Stimulated activated naive CD8-positive, alpha-beta T cell treated with anti-CD3 and anti-CD28 coated beads, Interleukin-15, amount 100 ng/mL, for 72 hours (primary cell): ENCODE measurements around the gene NME8.

Experiments used
- ATAC-seq: fragments of 150-1000 bp; cut with Tn5 transposase; 2 replicates; pipeline ENCODE4 v1.10.0; 2021; ENCODE audit warnings: mild to moderate bottlenecking, moderate library complexity
- DNase-seq, 2 donors: peaks; one replicate each; pipeline ENCODE4 v3.0.0; 2021 to 2022
- H3K27ac Mint-ChIP-seq, 2 donors: one replicate each; pipeline ENCODE4 v1.8.0; 2022; ENCODE audit warnings: mild to moderate bottlenecking in 2 of 2, mixed read lengths in 2 of 2, moderate library complexity in 2 of 2
- H3K27me3 Mint-ChIP-seq: one replicate; pipeline ENCODE4 v1.8.0; 2022; ENCODE audit warnings: mixed read lengths
- H3K4me1 Mint-ChIP-seq: one replicate; pipeline ENCODE4 v1.8.0; 2022; ENCODE audit warnings: mild to moderate bottlenecking, mixed read lengths
- H3K4me3 Mint-ChIP-seq, 2 donors: one replicate each; pipeline ENCODE4 v1.8.0; 2022; ENCODE audit warnings: mild to moderate bottlenecking in 2 of 2, mixed read lengths in 2 of 2, moderate library complexity in 1 of 2
- H3K9me3 Mint-ChIP-seq, 2 donors: one replicate each; pipeline ENCODE4 v1.8.0; 2022; ENCODE audit warnings: mixed read lengths in 2 of 2

NME8 gene

GRCh38 chr7:37833818-37834146 is 14.6 kb upstream of the NME8 start:
- H3K4me1 Mint-ChIP-seq = peaks cover 6% of the 10 kb centered on the region
- no peak overlapping the region for H3K27ac Mint-ChIP-seq
- DNase-seq = no peak
- ATAC-seq = no peak
- H3K9me3 Mint-ChIP-seq = no peaks in the 10 kb centered on the region
- peaks cover 2% of the 10 kb centered on the region for H3K27me3 Mint-ChIP-seq
- H3K4me3 Mint-ChIP-seq = no peak overlapping the region

DNA sequence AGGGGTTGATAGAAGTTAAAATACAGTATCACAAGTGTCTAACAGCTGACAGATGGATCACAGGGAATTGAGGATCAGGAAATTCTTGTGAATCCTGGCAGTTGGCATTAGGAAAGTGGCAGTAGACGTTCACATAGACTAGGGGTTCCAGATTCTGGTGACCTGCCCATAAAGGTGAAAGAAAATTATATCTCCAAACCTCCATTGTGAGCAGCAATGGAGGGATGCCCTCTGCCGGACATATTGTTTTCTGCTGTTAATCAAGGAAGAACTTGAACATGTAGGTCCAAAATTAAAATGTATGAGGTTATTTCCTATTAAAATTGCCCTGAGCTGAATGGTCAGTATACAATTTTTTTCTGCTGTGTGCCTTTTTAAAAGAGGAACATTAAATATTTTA is 5.1 kb downstream of the NME8 start:
- Mint-ChIP-seq H3K4me1 (no peaks in the 10 kb centered on the region), H3K9me3 (peaks cover 0 to 1% of the 10 kb centered on the region in 2 donors), H3K27ac (no peak overlapping the region), H3K27me3 (peaks cover 8% of the 10 kb centered on the region), H3K4me3 (no peak overlapping the region)
- DNase-seq (no peak), ATAC-seq (no peak)

DNA sequence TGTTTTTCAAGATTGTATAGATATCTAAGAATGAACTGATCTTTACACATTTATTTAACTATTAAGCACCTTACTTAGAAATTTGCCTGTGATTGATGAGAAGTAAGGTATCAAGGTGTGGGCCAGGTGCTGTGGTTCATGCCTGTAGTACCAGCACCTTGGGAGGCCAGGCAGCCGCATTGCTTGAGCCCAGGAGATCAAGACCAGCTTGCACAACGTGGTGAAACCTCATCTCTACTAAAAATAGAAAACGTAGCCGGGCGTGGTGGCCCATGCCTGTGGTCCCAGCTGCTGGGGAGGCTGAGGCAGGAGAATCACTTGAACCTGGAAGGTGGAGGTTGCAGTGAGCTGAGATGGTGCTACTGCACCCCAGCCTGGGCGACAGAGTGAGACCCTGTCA is 33.7 kb downstream of the NME8 start:
- Mint-ChIP-seq H3K27ac (no peak overlapping the region), H3K4me1 (no peaks in the 10 kb centered on the region), H3K27me3 (peaks cover 17% of the 10 kb centered on the region), H3K9me3 (no peaks in the 10 kb centered on the region), H3K4me3 (no peak overlapping the region)
- ATAC-seq (no peak), DNase-seq (no peak)

GRCh38 chr7:37893359-37893758 is 45.0 kb downstream of the NME8 start:
- Mint-ChIP-seq H3K9me3 (no peaks in the 10 kb centered on the region), H3K4me1 (no peaks in the 10 kb centered on the region), H3K27me3 (no peaks in the 10 kb centered on the region), H3K4me3 (no peak overlapping the region), H3K27ac (no peak overlapping the region)
- DNase-seq (no peak), ATAC-seq (no peak)

DNA sequence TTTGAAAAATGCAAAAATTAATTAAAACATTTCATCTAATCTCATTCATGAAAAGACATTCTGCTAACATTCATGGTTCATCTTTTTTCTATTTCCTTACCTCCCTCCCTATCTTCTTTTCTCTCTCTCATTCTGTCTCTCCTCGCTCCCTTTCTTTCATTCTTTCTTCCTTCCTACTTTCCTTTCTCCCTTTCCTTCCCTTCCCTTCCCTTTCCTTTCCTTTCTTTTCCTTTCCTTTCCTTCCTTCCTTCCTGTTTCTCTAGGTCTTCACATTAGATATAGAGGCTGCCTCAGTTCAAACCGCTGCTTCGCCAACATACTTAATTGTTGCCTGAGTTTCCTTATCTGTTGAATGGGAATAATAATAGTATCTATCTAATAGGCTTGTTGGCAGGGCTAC is 46.3 kb downstream of the NME8 start:
- H3K27me3 Mint-ChIP-seq = no peaks in the 10 kb centered on the region
- no peak overlapping the region for H3K4me3 Mint-ChIP-seq
- no peaks in the 10 kb centered on the region for H3K9me3 Mint-ChIP-seq
- DNase-seq (no peak), ATAC-seq (no peak)
- no peak overlapping the region for H3K27ac Mint-ChIP-seq
- no peaks in the 10 kb centered on the region for H3K4me1 Mint-ChIP-seq

- no peaks in the 10 kb centered on the region for H3K9me3 Mint-ChIP-seq
- H3K27ac Mint-ChIP-seq = no peak overlapping the region
- no peaks in the 10 kb centered on the region for H3K4me1 Mint-ChIP-seq
- H3K4me3 Mint-ChIP-seq = no peak overlapping the region
- peaks cover 10% of the 10 kb centered on the region for H3K27me3 Mint-ChIP-seq
- no peak for DNase-seq
- no peak for ATAC-seq
Observed at GRCh38 chr7:37899712-37900247, 51.4 kb downstream of the NME8 start.

GRCh38 chr7:37901236-37901827 is 52.9 kb downstream of the NME8 start:
- no peak overlapping the region for H3K27ac Mint-ChIP-seq
- H3K9me3 Mint-ChIP-seq = no peaks in the 10 kb centered on the region
- ATAC-seq (peak; percentile 42), DNase-seq (no peak)
- H3K4me1 Mint-ChIP-seq = no peaks in the 10 kb centered on the region
- H3K27me3 Mint-ChIP-seq = peaks cover 10% of the 10 kb centered on the region
- no peak overlapping the region for H3K4me3 Mint-ChIP-seq

GRCh38 chr7:37901890-37902524 is 53.6 kb downstream of the NME8 start:
- no peak for DNase-seq
- no peaks in the 10 kb centered on the region for H3K9me3 Mint-ChIP-seq

GRCh38 chr7:37908221-37908788 is 59.9 kb downstream of the NME8 start:
- DNase-seq (no peak), ATAC-seq (no peak)
- no peak overlapping the region for H3K4me3 Mint-ChIP-seq
- peaks cover 22% of the 10 kb centered on the region for H3K27me3 Mint-ChIP-seq
- no peak overlapping the region for H3K27ac Mint-ChIP-seq
- no peaks in the 10 kb centered on the region for H3K9me3 Mint-ChIP-seq
- no peaks in the 10 kb centered on the region for H3K4me1 Mint-ChIP-seq

More at GRCh38 chr7:37901890-37902524, 53.6 kb downstream of the NME8 start:
- ATAC-seq = peak; percentile 18
- no peak overlapping the region for H3K27ac Mint-ChIP-seq
- H3K27me3 Mint-ChIP-seq = peaks cover 10% of the 10 kb centered on the region
- H3K4me1 Mint-ChIP-seq = no peaks in the 10 kb centered on the region
- H3K4me3 Mint-ChIP-seq = no peak overlapping the region

- H3K4me3 Mint-ChIP-seq = no peak overlapping the region
- peaks cover 21% of the 10 kb centered on the region for H3K4me1 Mint-ChIP-seq
- H3K9me3 Mint-ChIP-seq = no peaks in the 10 kb centered on the region
- peaks cover 52% of the 10 kb centered on the region for H3K27me3 Mint-ChIP-seq
- no peak for ATAC-seq
- H3K27ac Mint-ChIP-seq = no peak overlapping the region
- DNase-seq = no peak
Observed at GRCh38 chr7:37912756-37913155, 64.4 kb downstream of the NME8 start.

DNA sequence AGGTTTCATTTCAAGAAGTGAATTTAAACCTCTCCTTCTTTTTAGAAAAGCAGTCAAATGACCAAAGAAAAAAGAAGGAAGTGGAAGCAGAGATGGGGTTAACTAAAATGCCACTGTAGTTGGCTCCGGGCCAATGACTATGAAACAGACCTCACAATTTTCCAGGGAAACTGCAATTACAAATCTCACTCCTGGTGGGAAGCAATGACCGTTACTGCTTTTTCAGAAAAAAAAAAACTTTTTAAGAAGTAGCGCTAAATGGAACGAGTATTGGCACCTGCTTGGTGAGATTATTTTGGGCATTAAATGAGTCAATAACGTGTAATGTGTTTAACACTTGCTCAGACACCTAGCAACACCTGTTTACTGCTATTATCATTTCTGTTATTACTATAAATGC is 67.0 kb downstream of the NME8 start:
- H3K27me3 Mint-ChIP-seq = peaks cover 79% of the 10 kb centered on the region
- no peaks in the 10 kb centered on the region for H3K9me3 Mint-ChIP-seq
- peak; percentile 40 for ATAC-seq
- no peak for DNase-seq
- no peak overlapping the region for H3K27ac Mint-ChIP-seq
- peaks cover 26% of the 10 kb centered on the region for H3K4me1 Mint-ChIP-seq
- H3K4me3 Mint-ChIP-seq = no peak overlapping the region

DNA sequence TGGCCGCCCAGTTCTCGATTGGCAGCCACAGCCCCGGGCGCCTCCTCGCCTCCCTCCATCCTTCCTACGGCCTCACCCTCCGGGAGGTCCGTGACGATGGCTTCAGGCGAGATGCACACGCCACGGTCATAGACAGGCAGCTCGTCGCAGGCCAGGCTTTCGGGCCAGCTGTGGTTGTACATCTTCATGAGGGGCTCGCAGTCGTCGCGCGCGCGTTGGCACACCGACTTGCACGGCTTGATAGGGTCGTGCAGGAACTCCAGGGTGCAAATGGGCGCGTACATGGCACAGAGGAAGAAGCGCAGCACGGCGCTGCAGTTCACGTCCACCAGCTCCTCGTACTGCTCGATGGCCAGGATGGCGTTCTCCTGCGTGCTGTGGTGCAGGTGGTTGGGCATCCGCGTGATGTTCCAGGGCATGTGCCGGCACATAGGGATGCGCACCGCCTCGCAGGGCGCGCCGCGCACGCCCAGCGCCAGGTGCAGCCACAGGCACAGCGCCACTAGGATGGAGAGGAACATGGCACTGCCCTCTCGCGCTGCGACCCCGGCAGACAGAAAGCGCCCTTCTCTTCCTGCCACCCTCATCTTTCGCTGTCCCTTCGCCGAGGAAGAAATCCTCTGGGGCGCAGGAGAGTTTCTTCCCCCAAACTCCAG is 67.7 kb downstream of the NME8 start:
- Mint-ChIP-seq H3K27me3 (peaks cover 82% of the 10 kb centered on the region), H3K4me3 (peak overlapping the region; percentile 55 to 78), H3K4me1 (peaks cover 28% of the 10 kb centered on the region), H3K9me3 (no peaks in the 10 kb centered on the region), H3K27ac (peak overlapping the region in 1 of 2 donors; percentile 71)
- DNase-seq = peak in 1 of 2 donors; percentile 17
- ATAC-seq = no peak

DNA sequence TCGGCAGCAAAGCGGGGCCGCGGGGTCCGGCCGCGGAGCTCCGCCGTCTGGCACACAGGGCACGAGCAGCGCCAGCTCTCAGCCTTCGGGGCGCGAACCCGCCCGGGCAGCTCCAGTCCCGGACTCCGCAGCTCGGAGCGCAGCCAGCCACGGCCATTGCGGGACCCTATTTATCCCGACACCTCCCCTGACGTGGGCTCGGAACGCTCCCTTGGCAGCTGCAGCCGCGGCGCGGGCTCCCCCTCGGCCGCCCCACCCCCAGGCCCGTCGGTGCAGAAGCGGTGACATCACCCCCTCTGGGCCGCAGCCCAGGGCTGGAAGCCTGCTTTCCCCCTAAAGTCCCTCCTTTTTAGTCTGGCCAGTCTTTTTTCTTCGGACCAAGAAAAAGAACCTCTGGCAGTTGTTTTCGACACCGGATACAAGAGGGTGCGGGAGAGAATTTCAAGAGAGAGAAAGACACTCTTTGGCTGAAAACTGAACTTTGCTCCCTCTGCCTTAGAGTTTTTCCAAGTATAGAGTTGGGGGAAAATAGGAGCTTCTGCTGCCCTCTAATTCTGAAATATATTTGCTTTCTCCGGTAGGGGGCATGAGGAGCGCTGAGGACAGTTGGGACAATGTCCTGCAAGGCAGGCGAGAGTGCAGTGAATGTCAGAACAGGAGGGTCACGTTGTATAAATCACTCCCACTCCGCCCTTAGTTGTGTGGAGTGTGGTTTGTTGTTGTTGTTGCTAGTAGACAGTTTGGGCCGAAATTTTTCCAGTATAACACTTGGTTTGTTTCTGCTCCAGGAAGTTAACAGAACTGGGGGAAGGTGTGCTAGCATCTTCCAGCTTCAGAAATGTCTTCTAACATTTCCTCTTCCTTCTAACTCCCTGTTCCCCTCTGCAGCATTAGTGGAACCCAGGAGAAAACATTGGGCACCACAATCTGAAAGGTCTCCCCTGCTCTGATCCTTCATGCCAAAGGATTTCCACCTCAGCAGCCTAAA is 68.6 kb downstream of the NME8 start, which contains the start of gene SFRP4:
Gene SFRP4 (minus strand): TSS at position 145 of the 988 bp plus-strand sequence. CDS start 280 bp downstream, outside the sequence.
- Mint-ChIP-seq H3K27me3 (peaks cover 86% of the 10 kb centered on the region), H3K4me1 (peaks cover 28% of the 10 kb centered on the region)

GRCh38 chr7:37918526-37918925 is 70.1 kb downstream of the NME8 start:
- DNase-seq = no peak
- H3K27ac Mint-ChIP-seq = no peak overlapping the region
- no peak for ATAC-seq
- H3K4me3 Mint-ChIP-seq = no peak overlapping the region
- no peaks in the 10 kb centered on the region for H3K9me3 Mint-ChIP-seq
- H3K27me3 Mint-ChIP-seq = peaks cover 86% of the 10 kb centered on the region
- peaks cover 28% of the 10 kb centered on the region for H3K4me1 Mint-ChIP-seq

More for the DNA sequence above, 68.6 kb downstream of the NME8 start, which contains the start of gene SFRP4:
- DNase-seq = no peak
- Mint-ChIP-seq H3K27ac (peak within 1 kb of the TSS in 1 of 2 donors; percentile 71), H3K4me3 (peak within 1 kb of the TSS; percentile 55 to 78), H3K9me3 (no peaks in the 10 kb centered on the region)
- no peak for ATAC-seq
